Astrocyte of the cerebellum (primary cell): ENCODE data around the gene CNST.
"Not testable (repeated sequence)": the region's sequence is repeated elsewhere in the genome, so short reads cannot be mapped to it uniquely, and the experiment has no call there.

Source experiments
- DNase-seq: peaks from one replicate; pipeline ENCODE4 v3.0.0-alpha.2; 2011; ENCODE audit warnings: low read depth
- H3K4me3 ChIP-seq: 2 replicates; pipeline ENCODE4 v1.5.1; 2011; ENCODE audit warnings: mild to moderate bottlenecking, low read depth, low read length, moderate library complexity
- in situ Hi-C: cut with HindIII; loops from 2 replicates; pipeline ENCODE4 v1.10.0; 2017; ENCODE audit warnings: low sequenced_read_pairs
- TF ChIP-seq, protein P1 (sequence below): IDR thresholded peaks from 2 replicates; pipeline ENCODE4 v1.5.1; 2012; ENCODE audit warnings: low read length, low read depth, moderate library complexity, mild to moderate bottlenecking; ENCODE audit errors: missing control alignments

Gene CNST

DNA sequence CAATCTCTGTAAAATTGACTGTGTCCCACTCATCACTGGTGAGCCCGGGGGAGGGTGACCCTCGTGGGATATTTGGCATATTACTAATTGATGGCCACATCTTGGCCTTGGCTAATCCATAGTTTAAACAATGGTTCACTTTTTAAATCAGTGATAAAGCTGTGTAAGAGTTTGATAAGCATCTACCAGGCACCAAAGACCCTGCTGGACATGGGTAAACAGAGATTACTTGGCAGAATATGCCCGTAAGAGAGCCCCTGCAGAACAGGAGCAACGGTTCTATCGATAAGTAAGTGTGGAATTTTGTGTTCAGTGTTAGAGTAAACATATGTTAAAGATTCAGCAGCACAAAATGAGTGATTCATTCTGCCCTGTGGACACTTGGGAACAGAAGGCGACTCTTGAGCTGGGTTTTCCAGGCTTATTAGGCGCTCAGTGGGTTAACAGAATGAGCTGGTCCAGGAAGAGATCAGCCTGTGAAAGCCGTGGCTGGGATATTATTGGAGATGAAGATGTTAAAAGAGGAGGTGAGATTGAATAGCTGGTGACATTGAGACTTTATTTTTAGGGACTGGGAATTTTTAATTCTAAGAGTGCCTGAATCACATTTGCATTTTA, 55.9 kb downstream of the CNST start:
- in situ Hi-C loops, result no loop called here
- no peak overlapping the region for H3K4me3 ChIP-seq
- TF ChIP-seq, protein P1, sequence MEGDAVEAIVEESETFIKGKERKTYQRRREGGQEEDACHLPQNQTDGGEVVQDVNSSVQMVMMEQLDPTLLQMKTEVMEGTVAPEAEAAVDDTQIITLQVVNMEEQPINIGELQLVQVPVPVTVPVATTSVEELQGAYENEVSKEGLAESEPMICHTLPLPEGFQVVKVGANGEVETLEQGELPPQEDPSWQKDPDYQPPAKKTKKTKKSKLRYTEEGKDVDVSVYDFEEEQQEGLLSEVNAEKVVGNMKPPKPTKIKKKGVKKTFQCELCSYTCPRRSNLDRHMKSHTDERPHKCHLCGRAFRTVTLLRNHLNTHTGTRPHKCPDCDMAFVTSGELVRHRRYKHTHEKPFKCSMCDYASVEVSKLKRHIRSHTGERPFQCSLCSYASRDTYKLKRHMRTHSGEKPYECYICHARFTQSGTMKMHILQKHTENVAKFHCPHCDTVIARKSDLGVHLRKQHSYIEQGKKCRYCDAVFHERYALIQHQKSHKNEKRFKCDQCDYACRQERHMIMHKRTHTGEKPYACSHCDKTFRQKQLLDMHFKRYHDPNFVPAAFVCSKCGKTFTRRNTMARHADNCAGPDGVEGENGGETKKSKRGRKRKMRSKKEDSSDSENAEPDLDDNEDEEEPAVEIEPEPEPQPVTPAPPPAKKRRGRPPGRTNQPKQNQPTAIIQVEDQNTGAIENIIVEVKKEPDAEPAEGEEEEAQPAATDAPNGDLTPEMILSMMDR, result no peak
- DNase-seq, result no peak

DNA sequence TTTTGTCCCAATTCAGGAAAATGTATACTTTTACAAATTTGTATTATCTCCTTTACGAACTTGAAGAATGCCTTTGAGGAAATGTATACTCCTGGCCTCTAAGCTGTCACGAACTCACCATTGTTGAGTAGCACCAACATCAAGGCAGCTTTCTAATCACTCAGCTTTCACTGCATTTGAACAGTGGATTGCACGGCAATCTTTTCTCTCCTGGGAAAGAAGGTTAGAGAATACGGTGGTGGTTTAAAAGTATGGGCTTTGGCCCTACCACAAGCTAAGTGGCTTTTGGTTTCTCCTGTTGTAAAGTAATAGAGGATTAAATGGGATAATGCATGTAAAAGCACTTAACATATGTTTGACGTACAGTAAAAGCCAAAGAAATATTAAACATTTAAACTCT, 57.8 kb downstream of the CNST start:
- no peak overlapping the region for H3K4me3 ChIP-seq
- in situ Hi-C loops, result no loop called here
- DNase-seq, result no peak
- TF ChIP-seq, protein P1, result no peak

DNA sequence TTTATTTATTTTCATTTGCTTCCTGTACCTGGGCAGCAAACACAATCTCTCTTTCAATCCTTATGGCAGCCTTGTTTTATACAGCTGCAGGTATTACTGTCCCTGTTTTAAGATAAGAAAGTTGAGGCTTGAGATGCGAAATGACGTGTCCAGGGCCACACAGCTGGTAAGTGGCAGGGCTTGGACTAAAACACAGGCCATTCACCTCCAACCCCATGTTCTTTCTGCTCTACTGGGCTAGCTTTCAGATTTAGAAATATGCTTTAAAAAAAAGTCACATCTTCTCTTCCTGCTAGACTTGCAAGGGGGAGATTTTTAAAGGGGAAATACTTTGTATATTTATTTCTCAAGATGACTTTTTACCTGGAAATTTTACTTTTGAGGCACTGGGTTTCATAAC, 62.8 kb downstream of the CNST start:
- TF ChIP-seq, protein P1, result no peak
- no peak overlapping the region for H3K4me3 ChIP-seq
- no peak for DNase-seq
- in situ Hi-C loops, result no loop called here

- in situ Hi-C loops, result no loop called here
- TF ChIP-seq, protein P1, result no peak
- DNase-seq, result no peak
- H3K4me3 ChIP-seq, result no peak overlapping the region
These were observed 63.7 kb downstream of the CNST start for GRCh38 chr1:246629976-246630375.

DNA sequence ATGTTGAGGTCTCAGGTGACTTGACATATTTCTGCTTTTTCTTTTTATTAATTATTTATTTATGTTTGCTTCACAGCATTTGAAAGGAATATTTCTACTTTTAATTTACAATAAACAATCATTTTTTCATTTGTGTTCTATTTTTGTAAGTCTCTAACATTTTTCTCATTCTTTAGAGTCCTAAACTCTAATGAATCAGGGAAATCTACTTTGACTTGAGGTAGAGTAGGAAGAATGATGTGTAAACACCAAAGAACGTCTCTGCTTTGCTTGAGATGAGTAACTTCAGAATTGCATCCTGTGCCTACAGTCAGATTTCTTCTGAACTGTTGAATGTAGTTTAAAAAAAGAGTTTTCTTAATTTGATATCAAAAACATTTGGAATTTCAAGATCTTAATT, 65.2 kb downstream of the CNST start:
- in situ Hi-C loops, result no loop called here
- no peak overlapping the region for H3K4me3 ChIP-seq
- DNase-seq, result no peak
- TF ChIP-seq, protein P1, result no peak

DNA sequence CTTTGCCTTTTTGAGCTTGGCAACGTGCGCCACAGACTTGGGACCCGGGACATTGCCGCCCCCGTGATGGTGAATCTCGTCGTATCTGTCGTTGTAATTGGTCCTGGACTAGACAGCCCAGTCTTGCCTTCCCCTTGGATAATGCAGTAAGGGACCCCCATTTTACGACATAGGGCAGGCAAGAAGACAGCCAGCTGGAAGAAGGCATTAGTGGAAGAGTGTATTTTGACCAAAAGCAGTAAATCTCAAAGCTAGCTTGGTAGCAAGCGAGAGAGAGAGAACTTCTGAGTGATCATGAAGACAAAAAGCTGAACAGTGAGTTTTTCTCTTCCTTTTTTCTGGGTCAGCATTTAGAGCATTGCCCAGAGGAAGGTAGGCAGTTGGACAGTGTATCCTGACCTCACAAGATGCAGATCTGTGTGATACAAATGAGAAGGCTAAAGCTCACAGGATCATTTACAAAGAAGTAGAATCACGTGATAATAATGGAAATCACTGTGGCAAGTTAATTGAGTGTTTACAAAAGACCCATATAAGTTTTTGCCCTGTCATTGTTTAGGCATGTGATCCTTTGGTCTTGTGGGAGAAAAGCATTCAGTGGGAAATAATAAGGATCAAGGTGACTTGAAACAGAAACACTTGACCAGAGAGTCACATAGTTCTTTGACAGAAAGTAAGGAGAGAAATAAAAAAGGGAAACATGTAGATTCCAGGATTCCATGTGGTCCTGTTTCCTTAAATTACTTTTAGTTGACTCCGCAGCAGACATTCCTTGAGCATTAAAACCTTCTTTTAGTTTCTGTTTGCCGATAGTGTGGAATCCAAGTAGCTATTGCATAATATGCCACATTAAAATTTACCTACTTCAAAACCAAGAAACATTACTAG, 66.3 kb downstream of the CNST start:
- TF ChIP-seq, protein P1, result no peak
- DNase-seq, result peak; percentile 90
- in situ Hi-C loops, result no loop called here
- H3K4me3 ChIP-seq, result no peak overlapping the region

DNA sequence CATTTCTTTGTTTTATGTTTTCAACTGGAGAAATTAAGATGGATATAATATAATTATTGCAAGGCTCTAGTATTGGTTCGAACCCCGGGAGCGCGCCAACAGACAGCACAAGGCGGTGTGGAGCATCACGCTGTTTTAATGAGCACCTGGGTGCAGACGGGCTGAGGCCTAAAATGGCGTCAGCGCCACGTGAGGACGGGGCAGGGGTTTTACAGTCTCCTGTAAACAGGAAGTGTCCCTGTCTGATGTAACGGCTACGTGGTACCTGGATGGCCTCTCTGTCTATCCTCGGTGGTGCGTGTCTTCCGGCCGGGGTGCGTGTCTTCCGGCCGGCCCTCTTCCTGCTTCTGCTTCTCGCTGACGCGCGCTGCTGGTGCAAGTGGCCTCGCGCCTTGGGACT, 68.4 kb downstream of the CNST start:
- H3K4me3 ChIP-seq, DNase-seq: not testable (repeated sequence)

More for the DNA sequence above, 68.4 kb downstream of the CNST start:
- in situ Hi-C loops, result not testable (repeated sequence)
